Brain pericyte (primary cell): Measurements from ENCODE around the gene VGLL4.
"Not testable (repeated sequence)": the region's sequence is repeated elsewhere in the genome, so short reads cannot be mapped to it uniquely, and the experiment has no call there.

Source experiments
- DNase-seq: peaks from one replicate; pipeline ENCODE4 v3.0.0-alpha.2; 2012; ENCODE audit warnings: low read depth, low spot score

VGLL4 gene

GRCh38 chr3:11643605-11644087 is at the start of gene VGLL4:
TSS of gene VGLL4 (minus strand) at chr3:11643915. CDS start at chr3:11643518, 397 bp downstream.
- DNase-seq = peak; percentile 70

GRCh38 chr3:11692532-11692813 is 48.8 kb upstream of the VGLL4 start:
- no peak for DNase-seq

DNA sequence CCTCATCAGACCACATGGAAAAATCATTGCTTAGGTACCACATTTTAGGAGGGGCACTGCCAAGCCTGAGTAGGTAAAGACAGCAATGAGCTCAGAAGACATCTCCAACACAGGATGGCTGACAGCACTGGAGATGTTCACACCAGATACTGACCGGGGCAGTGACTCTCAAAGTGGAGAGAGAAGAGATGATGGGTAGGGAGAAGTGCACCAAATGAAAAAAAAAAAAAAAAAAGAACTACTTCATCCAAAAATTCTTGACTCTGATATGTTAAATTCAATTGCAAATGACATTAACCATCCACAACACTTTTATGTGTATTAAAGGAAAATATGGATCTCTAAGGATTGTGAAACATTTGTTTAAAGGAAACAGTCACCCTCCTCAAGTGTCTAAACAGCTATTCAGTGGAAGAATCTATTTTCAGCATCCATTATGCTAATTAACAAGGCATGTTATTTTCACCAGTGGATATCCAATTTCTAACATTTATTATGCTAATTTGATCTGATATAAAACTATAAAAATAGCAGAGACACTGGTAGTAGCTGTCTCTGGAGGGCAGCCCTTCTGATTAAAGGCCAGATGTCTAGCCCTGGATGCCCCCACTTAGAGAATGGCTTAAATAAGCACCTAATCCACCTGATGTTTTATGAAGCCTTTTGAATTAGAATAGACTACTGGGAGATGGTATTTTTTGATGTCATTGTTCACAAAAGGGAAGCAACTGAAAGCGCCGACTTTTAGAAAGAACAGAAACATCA is 48.2 kb upstream of the VGLL4 start:
- DNase-seq = no peak

- DNase-seq = no peak
Observed at GRCh38 chr3:11690863-11691766, 47.4 kb upstream of the VGLL4 start.

DNA sequence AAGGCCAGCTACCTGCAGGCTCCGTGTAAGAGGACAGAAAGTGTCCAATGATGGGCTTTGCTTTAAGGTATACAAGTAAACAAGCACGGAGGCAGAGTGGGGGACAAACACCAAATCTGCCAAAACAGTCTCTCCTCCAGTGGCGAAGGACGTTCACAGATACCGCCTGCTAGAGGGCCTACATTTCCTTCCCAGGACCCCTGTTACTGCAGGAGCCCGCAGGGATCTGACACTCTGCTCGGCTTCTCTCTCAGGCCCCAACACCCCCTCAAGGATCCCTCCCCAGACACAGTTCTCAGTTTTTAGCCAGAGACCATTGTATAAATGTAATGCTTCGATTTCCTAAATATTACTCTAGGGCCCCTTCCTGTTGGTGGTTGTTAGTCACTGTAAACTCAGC is 46.0 kb upstream of the VGLL4 start:
- no peak for DNase-seq

DNA sequence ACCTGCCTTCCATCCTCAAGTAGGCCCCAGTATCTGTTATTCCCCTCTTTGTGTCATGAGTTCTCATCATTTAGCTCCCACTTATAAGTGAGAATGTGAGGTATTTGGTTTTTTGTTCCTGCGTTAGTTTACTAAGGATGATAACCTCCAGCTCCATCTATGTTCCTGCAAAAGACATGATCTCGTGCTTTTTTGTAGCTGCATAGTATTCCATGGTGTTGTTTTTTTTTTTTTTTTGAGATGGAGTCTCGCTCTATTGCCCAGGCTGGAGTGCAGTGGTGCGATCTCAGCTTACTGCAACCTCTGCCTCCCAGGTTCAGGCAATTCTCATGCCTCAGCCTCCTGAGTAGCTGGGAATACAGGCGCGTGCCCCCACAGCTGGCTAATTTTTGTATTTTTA is 41.3 kb upstream of the VGLL4 start:
- DNase-seq = not testable (repeated sequence)

DNA sequence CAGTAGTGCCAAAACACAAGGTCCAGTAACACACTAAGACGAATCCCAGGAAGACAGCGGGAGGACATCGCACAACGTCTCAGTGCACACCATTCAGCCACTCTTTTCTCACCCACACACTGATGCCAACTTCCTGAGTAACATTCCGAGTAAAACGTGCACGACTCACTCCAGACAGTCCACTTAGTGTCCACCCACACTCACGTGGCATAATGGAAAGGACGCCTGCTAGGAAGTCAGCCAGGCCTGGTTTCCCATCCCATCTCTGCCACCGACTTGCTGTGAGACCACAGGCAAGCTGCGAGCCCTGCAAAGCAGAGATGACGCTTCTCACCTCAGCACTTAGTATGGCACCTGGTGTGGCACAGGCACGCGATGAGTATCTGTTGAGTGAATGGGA is 36.8 kb upstream of the VGLL4 start:
- no peak for DNase-seq

GRCh38 chr3:11679964-11680363 is 36.2 kb upstream of the VGLL4 start:
- no peak for DNase-seq

DNA sequence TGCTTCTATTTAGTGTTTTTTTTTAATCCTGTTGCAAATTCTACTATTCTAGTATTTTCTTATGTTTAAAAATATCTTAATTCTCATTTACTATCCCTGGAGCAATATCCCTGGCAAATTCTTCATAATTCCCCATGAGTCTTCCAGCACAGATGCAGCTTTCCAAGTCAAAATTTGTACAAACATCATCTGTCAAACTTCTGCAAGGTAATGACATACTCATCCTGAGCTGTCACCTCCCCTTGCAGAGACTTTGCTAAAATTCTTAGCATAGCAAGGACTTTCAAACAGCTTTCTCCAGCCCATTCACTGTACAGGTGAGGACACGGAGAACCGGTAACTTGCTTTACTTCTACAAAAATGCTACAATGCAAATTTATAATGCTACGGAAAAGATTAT is 28.6 kb upstream of the VGLL4 start:
- DNase-seq = no peak

GRCh38 chr3:11671648-11672100 is 28.0 kb upstream of the VGLL4 start:
- DNase-seq = no peak

- no peak for DNase-seq
Observed at GRCh38 chr3:11668243-11669235, 24.8 kb upstream of the VGLL4 start.

DNA sequence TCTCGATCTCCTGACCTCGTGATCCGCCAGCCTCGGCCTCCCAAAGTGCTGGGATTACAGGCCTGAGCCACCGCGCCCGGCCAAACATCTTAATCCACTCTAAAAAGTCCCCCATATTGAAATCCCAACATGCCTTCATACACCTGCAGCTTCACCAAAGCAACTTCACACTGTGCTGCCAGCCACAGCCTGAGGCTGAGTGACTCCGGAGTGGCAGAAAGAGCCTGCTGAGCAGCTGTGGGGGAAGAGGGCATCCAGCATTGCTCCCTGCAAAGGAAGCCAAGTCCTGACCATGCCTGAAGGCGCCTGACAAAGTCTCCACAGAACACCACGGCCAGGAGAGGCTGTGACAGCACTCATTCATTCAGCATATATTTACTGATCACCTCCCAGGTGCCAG is 21.6 kb upstream of the VGLL4 start:
- DNase-seq = no peak

DNA sequence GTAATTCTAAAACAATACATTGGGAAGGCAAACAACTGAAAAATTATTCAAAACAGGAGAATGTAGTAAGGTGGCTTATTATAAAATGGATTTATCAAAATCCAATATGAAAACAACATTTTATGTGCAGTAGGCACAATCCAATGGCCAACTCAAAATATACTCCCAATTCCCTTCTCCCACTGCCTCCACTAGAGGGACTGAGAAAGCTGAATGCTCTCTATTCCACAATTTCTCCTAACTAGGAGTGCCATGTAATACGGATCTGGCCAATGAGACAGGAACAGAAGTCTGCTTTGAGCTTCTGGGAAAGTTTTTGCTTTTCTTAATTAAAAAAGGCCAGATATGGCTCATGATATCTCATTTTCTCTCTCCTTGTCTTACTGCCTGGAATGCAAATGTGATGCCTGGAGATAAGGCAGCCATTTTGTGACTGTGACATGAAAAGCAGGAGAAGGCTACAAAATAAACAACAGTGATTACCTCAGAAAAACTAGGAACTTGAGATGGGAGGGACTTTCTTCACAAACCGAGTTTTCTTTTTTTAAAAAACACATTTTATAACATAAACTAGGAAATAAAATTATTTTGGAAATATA is 18.8 kb upstream of the VGLL4 start:
- DNase-seq = no peak

- DNase-seq = no peak
Observed at GRCh38 chr3:11661827-11662226, 18.1 kb upstream of the VGLL4 start.

GRCh38 chr3:11661052-11661656 is 17.4 kb upstream of the VGLL4 start:
- no peak for DNase-seq

- DNase-seq = no peak
Observed at GRCh38 chr3:11660242-11660641, 16.5 kb upstream of the VGLL4 start.

GRCh38 chr3:11658180-11658579 is 14.5 kb upstream of the VGLL4 start:
- DNase-seq = no peak

DNA sequence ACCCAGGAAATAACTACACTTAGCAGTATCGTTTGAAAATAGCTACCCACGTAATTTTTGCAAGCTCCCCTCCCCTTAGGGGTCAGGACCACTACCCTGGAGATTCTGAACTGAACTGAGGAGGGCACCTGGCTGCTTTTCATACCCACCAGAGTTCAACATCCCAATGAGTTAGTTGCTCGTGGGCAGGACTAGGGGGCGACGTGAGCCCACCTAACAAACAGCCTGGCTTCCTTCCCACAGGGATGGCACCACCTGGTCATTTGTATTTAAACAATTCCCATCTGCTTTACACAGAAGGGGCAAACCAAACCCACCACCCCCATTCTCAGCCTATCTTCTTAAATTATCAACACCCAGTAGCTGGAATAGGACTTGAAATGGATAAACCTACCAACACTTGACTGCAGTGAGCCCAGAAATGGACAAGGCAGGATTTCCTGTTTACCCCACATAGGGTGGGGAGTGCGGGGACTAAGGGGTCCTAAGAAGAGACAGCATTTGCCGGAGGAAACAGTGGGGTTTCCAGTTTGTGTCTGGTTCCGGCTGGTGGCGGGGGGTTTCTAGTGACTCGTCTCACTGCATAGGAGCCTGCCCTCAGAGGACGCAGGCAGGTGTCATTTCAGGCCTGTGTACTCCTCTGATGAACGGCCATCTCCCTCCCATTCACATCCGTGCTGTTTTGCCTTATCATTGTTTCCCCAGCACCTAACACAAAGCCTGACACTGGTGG is 11.6 kb upstream of the VGLL4 start:
- no peak for DNase-seq

DNA sequence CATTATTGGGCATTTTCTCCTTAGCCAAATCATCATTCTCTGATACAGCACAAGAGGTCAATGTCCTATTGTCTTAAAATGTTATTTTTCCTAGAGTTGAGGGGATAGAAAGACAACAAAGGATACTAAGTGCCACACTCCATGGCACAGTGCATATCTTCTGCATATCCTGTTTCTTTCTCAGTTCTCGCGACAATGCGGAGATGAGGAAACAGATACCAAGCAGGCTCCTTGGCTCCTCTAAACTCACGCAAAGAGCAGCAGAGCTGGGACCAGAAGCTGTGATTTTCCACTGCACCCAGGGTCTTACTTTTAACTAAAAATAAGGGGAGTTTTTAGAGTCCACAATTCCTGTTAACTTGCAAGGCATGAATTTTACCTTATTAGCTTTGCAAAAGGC is 10.5 kb upstream of the VGLL4 start:
- no peak for DNase-seq
